Metanephros (tissue), 1 donor: Measurements from ENCODE around the gene CD300LF. TPM values are rescaled to one million over a fixed set of nuclear protein-coding genes. Genes with fewer than 3 reads are reported as not detected.

Experiments
- total RNA-seq: library from RNA; depleted of rRNA; stranded (reverse); fragments of >200 nt; gene quantifications from one replicate; pipeline ENCODE4 v1.2.3, GENCODE V29; 2014

The CD300LF gene
- 3.0 TPM for total RNA-seq

DNA sequence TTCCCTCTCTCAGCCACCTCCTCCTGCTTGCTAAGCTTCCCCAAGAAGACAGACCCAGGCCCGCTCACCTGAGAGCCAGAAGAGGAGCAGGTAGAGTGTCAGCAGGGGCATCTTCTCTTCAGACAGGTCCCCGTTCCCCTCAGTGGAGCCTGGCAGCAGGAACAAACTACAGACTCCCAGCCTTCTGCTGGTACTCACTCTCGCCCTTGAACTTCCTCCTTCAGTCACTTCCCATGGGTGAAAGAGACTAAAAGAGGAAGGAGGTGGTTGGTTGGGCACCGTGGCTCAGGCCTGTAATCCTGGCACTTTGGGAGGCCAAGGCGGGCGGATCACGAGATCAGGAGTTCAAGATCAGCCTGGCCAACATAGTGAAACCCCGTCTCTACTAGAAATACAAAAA, at the start of gene CD300LF:
CD300LF (minus strand) TSS at position 168 of the 400 bp plus-strand sequence; CDS start at position 111, 57 bp downstream.

DNA sequence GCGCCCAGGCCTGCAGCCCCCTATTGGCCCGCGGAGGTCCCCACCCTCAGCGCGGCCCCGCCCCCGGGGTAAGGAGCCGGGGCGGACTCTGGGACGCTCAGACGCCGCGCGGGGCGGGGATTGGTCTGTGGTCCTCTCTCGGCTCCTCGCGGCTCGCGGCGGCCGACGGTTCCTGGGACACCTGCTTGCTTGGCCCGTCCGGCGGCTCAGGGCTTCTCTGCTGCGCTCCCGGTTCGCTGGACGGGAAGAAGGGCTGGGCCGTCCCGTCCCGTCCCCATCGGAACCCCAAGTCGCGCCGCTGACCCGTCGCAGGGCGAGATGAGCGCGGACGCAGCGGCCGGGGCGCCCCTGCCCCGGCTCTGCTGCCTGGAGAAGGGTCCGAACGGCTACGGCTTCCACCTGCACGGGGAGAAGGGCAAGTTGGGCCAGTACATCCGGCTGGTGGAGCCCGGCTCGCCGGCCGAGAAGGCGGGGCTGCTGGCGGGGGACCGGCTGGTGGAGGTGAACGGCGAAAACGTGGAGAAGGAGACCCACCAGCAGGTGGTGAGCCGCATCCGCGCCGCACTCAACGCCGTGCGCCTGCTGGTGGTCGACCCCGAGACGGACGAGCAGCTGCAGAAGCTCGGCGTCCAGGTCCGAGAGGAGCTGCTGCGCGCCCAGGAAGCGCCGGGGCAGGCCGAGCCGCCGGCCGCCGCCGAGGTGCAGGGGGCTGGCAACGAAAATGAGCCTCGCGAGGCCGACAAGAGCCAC, 36.0 kb upstream of the CD300LF start, which contains the start of gene NHERF1:
NHERF1 (plus strand) TSS at position 100 of the 750 bp plus-strand sequence; CDS start at position 319, 219 bp downstream.

DNA sequence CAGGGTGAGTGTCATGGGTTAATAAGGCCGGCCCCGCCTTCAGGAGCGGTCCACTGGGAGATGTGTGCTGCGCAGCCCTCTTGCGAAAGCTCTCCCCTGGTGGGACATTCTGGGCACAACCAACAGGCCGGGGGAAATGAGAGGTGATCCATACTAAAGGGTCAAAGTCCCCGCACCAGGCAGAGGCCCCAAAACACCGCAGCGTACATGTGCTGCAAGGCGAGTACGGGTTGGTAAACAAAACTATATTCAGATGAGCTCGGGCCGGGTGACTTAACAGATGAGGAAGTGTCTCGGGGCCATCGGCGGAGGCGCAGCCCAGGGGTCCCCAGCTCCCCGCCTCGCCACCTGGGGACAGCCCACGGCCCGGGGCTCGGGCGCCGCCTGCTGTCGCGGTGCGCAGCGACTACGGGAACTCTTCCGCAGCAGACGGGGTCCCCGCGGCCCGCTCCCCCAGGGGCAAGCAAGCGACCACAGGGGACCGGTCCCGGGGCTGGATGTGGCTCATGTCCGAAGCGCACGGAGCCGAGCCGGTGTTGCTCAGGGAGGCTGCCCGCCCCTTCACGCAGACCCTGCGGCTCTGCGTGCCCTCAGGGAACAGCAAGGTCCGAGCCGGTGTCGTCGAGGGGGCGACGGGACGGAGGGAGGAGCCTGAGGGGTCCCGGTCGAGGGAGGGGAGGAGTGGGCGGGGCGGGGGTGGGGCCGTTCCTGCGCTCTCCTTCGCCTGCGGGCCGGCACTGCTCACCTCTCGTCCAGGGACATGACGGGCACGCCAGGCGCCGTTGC, 24.0 kb upstream of the CD300LF start, which contains the start of gene RAB37:
RAB37 (plus strand) TSS at position 744 of the 786 bp plus-strand sequence; CDS start at position 761, 17 bp downstream.

Other genes with a start within 250 kb of the CD300LF start
- 5.0 TPM for gene CD300A, start 246.3 kb downstream of the CD300LF start, total RNA-seq
- 0.82 TPM for gene CD300LB, start 181.4 kb downstream of the CD300LF start, total RNA-seq
- gene CD300C, start 166.8 kb downstream of the CD300LF start, total RNA-seq, result 1.2 TPM
- gene CD300H, start 145.4 kb downstream of the CD300LF start, total RNA-seq, result not detected
- not detected for gene CD300LD, start 120.6 kb downstream of the CD300LF start, total RNA-seq
- gene CD300E, start 89.2 kb downstream of the CD300LF start, total RNA-seq, result 1.1 TPM
- 3.0 TPM for gene RAB37, start 24.3 kb upstream of the CD300LF start, total RNA-seq
- gene NHERF1, start 35.7 kb upstream of the CD300LF start, total RNA-seq, result 48.7 TPM
- gene NAT9, start 63.4 kb upstream of the CD300LF start, total RNA-seq, result 33.6 TPM
- gene GRIN2C, start 147.0 kb upstream of the CD300LF start, total RNA-seq, result 1.2 TPM
- 7.5 TPM for gene FDXR, start 160.1 kb upstream of the CD300LF start, total RNA-seq
- 0.64 TPM for gene FADS6, start 180.7 kb upstream of the CD300LF start, total RNA-seq
- gene USH1G, start 210.3 kb upstream of the CD300LF start, total RNA-seq, result 0.64 TPM
- gene OTOP2, start 211.3 kb upstream of the CD300LF start, total RNA-seq, result not detected
- not detected for gene OTOP3, start 223.0 kb upstream of the CD300LF start, total RNA-seq